ENCODE measurements around the gene TBC1D4. TPM values are rescaled to one million over a fixed set of nuclear protein-coding genes. Genes with fewer than 3 reads are reported as not detected.

TBC1D4 gene
- total and polyA plus RNA-seq, 7 donors: 5.4 to 15.0 (median 7.8) TPM

DNA sequence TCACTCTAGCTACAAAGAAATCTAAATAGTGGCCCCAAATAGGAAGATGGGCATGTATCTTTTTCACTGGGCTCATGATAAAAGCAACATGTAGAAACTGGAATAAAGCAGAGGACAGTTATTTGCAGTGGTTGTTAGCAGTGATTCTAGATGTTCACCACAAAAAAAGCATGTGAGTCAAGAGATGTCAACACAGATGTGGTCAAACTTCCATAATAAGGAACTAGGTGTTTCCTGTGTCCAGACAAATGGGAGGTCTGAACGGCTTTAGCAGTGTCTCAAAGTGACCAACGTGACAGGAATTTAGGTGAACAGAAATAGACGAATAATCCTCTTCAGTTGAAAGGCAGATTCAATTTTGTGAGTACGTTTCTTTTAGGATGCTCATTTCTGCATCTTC lies 162.7 kb downstream of the TBC1D4 start:
- 83 to 90% methylated on average over 4 of the region's 4 CpGs for WGBS, 2 donors
- H3K36me3 ChIP-seq: no peaks in the 10 kb centered on the region
- H3K4me3 ChIP-seq: no peak overlapping the region
- no peaks in the 10 kb centered on the region for H3K9me3 ChIP-seq
- H3K4me1 ChIP-seq: no peaks in the 10 kb centered on the region
- DNase-seq: no peak
- intact Hi-C loops (cut with DNase I): no loop called here
- TF ChIP-seq, protein P1, sequence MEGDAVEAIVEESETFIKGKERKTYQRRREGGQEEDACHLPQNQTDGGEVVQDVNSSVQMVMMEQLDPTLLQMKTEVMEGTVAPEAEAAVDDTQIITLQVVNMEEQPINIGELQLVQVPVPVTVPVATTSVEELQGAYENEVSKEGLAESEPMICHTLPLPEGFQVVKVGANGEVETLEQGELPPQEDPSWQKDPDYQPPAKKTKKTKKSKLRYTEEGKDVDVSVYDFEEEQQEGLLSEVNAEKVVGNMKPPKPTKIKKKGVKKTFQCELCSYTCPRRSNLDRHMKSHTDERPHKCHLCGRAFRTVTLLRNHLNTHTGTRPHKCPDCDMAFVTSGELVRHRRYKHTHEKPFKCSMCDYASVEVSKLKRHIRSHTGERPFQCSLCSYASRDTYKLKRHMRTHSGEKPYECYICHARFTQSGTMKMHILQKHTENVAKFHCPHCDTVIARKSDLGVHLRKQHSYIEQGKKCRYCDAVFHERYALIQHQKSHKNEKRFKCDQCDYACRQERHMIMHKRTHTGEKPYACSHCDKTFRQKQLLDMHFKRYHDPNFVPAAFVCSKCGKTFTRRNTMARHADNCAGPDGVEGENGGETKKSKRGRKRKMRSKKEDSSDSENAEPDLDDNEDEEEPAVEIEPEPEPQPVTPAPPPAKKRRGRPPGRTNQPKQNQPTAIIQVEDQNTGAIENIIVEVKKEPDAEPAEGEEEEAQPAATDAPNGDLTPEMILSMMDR (IDR thresholded peaks at IDR 0.05): no peak
- TF ChIP-seq POLR2A (IDR thresholded peaks at IDR 0.05): no peak
- TF ChIP-seq POLR2AphosphoS5 (IDR thresholded peaks at IDR 0.05): no peak
- no peak for TF ChIP-seq EP300 (IDR thresholded peaks at IDR 0.05)
- no peak overlapping the region for H3K27ac ChIP-seq
- no peaks in the 10 kb centered on the region for H3K27me3 ChIP-seq

DNA sequence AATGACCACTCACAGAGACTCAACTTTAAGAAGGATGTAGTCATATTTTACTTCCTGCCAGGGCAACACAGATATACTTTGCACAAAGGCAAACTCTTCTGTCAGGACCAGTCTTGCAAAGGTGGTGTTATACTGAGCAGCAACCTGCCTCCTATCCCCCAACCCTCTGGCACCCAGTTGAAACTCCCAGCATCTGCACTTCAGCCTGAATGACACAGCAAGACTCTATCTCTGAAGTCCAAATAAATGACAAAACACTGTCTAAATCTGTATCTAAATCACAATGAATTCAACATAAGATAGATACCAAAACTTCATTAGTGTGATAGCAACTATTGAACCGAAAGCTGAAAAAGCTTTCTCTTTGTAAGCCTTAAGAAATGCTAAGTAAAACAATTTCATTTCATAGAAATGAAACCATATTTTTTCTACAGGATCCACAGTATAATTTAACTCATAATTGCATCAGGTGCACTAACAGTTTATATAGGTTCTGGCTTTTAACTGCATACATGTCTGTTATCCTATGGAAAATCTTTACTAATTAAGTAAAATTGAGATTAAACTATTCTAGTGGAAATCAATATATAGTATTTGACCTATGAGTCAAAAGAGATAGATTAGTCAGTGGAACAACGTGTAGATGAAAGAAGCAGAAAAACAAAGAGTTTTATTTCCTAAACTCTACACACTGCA lies 163.7 kb downstream of the TBC1D4 start:
- Histone ChIP-seq H3K9me3 (no peaks in the 10 kb centered on the region), H3K27ac (no peak overlapping the region), H3K36me3 (no peaks in the 10 kb centered on the region), H3K4me1 (no peaks in the 10 kb centered on the region), H3K27me3 (no peaks in the 10 kb centered on the region), H3K4me3 (no peak overlapping the region)
- WGBS, 2 donors: 81 to 84% methylated on average over 2 of the region's 2 CpGs
- TF ChIP-seq EP300 (IDR thresholded peaks at IDR 0.05): no peak
- TF ChIP-seq, protein P1 (IDR thresholded peaks at IDR 0.05): no peak
- no peak for TF ChIP-seq POLR2A (IDR thresholded peaks at IDR 0.05)
- TF ChIP-seq POLR2AphosphoS5 (IDR thresholded peaks at IDR 0.05): no peak
- no peak for DNase-seq
- intact Hi-C loops (cut with DNase I): no loop called here

DNA sequence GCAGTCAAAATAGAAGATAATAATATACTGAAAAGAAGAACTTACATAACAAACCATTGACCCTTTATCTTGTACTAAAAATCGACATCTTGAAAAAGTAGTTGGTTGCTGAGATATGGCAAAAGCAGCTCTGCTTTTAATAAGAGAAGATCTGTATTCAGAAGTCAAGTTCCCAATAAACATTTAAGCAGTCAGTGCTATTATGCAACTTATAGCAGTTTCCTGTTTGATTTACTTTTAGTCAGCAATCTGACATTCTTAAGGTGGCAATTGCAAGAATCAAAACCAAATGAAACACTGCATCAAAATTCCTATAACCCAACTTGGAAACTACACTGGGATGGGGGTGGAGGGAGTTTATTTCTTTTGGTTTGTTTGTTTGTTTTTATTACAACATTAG lies 165.5 kb downstream of the TBC1D4 start:
- intact Hi-C loops (cut with DNase I): no loop called here

DNA sequence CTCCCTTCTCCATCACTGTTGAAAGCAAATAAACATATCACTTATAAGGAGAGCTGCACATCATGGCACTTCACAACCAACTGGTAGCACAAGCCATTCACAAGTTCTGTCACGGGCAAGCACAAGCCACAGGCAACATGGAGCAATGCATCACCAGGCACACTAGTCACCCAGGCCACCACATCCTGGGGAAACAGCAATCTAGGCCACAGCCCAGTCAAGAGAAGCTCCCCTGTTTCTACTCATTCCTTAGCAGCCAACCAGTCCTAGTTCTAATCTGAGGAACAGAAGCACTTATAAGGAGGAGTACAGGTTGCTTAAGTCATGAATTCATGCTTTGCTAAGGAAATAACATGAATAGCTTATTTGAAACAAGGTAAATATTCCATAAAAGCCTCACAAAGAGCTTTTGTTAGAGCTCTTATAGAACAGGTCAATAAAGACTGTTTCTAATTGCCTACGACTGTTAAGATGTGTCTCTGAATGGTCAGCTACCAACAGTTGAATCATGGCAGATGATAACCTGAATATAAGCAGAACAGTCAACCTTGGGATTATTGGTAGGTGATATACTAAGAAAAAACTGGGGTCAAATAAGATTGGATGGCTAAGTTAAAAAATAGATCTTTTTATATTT lies 169.0 kb downstream of the TBC1D4 start:
- no peak for DNase-seq
- no peak overlapping the region for H3K27ac ChIP-seq
- 35 to 74% methylated on average over 2 of the region's 2 CpGs for WGBS, 2 donors
- no peak overlapping the region for H3K4me3 ChIP-seq
- H3K36me3 ChIP-seq: no peaks in the 10 kb centered on the region
- H3K4me1 ChIP-seq: peaks cover 0 to 3% (median under 1%) of the 10 kb centered on the region in 4 donors
- intact Hi-C loops (cut with DNase I): no loop called here
- no peak for TF ChIP-seq EP300 (IDR thresholded peaks at IDR 0.05)
- TF ChIP-seq, protein P1 (IDR thresholded peaks at IDR 0.05): no peak
- no peak for TF ChIP-seq POLR2A (IDR thresholded peaks at IDR 0.05)
- no peaks in the 10 kb centered on the region for H3K27me3 ChIP-seq
- no peaks in the 10 kb centered on the region for H3K9me3 ChIP-seq

More for the DNA sequence above, 165.5 kb downstream of the TBC1D4 start:
- H3K9me3 ChIP-seq: no peaks in the 10 kb centered on the region
- H3K27ac ChIP-seq: no peak overlapping the region
- DNase-seq: no peak
- no peak for TF ChIP-seq POLR2A (IDR thresholded peaks at IDR 0.05)
- no peak for TF ChIP-seq EP300 (IDR thresholded peaks at IDR 0.05)
- TF ChIP-seq, protein P1 (IDR thresholded peaks at IDR 0.05): no peak
- no peak for TF ChIP-seq POLR2AphosphoS5 (IDR thresholded peaks at IDR 0.05)
- H3K4me1 ChIP-seq: no peaks in the 10 kb centered on the region
- H3K4me3 ChIP-seq: no peak overlapping the region
- H3K36me3 ChIP-seq: no peaks in the 10 kb centered on the region
- H3K27me3 ChIP-seq: no peaks in the 10 kb centered on the region
- WGBS, 2 donors: 55 to 71% methylated on average over 1 of the region's 1 CpG
